Ureter (tissue), 1 donor: ENCODE measurements around the gene PRDX3. TPM values are rescaled to one million over a fixed set of nuclear protein-coding genes. Genes with fewer than 3 reads are reported as not detected.
"Not testable (repeated sequence)": the region's sequence is repeated elsewhere in the genome, so short reads cannot be mapped to it uniquely, and the experiment has no call there.

Experiments used
- DNase-seq: peaks from one replicate; pipeline ENCODE4 v3.0.0-alpha.2; 2020; ENCODE audit warnings: low spot score
- total RNA-seq: library from RNA; stranded (reverse); gene quantifications from one replicate; pipeline ENCODE4 v1.2.4, GENCODE V29; 2023
- donor health status: DM: yes; HTN: yes; CAD: no.

PRDX3 gene
- total RNA-seq, 1 donor from 2014 or later, result 95.0 TPM

DNA sequence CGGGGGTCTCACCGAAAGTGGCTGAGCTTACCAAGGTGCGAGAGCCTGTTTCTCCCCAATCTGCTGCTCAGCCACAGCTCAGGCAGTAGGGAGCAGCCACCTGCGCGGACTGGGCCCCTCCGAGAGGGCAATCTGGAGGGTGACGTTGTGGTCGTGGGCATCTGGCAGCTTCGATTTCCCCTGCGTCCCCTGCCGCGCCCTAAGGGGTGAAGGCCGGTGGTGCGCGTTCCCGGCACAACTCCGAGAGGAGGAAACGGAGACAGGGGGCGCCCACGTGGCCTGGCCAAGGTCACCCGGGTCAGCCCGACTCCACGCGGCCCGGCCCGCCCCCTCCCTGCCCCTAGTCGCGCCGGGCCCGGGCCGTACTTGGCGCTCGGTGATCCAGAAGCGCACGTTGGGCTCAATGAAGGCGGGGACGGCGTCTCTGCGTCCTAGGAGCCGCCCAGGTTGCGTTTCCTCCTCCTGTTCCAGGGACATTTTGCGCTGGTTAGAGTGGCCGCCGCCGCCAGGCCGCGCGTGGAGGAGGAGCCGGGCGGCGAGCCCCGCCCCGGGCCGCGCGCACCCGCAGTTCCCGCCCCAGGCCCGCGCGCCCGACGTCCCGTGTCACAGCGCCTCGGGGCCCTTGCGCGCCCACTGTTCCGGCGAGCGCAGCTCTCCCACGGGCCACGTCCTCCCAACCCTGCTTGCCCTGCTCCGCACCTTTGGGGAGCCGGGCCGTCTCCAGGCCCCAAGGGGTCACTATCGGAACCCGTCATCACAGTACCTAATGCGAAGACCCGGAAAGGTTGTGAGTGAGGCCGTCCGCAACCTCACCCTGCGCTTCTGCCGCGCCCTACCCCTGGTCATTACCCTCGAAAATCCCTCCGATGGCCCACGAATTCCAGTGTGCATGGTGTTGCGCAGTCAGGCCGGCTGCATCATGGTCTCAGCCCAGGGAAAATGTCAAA lies 13.2 kb downstream of the PRDX3 start, which contains the start of gene SFXN4:
TSS of gene SFXN4 (minus strand) at position 544 of the 947 bp plus-strand sequence. CDS start at position 477, 67 bp downstream.
- peak; percentile 80 for DNase-seq

DNA sequence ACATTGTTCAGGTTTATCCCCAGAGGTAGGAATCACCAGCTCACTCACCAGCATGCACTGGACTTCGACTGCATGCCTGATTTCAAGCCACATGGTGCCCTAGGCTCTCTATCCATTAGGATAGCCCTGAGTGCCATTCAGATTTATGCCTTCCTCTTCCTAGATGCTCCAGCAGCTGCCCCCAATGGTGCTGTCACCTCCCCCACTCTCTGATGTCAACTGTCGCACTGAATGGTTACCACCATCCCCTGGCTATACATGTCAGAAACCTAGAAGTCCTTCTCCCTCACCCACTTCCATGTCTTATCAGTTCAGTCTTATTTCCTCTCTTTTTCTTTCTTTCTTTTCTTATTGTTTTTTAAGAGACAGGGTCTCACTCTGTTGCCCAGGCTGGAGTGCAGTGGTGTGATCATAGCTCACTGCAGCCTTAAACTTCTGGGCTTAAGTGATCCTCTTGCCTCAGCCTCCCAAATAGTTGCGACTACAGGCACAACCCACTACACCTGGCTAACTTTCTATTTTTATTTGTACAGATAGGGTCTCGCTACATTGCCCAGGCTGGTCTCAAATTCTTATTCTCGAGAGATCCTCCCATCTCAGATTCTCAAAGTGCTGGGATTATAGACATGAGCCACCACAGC lies 16.0 kb downstream of the PRDX3 start:
- no peak for DNase-seq

DNA sequence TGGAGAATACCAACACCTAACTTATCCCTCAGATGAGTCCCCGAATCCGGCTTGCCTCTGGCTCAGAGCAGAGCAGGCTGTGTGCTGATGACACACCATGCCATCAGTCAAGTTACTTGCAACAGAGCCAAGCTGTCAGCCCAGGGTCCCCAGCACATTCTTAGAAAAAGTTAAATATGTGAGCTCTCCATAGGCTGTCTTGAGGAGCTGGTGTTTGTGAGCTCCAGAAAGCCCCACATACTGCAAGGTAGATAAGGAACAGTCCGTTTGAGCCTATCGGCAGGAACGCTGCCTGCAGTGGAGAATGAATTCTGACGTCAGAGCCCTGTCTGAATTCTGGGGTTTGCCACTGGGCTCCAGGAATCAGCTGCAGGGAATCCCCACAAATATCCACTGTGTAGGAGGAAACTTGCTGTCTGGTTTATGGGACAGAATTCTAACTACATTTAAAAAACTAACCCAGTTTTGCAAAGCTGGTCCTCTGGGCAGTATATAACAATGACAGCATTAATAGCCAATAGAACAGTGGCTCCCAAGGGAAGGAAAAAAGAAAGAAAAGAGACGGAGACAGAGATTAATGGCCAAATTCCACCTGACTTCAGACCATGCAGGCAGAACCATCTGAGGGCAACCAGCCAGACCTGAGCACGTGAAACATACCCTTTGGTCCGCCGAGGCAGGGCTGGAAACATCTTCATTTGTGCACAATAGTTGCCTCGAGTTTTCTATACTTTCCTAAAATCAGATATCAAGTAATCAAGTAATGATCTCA lies 16.7 kb downstream of the PRDX3 start:
- DNase-seq, result no peak

DNA sequence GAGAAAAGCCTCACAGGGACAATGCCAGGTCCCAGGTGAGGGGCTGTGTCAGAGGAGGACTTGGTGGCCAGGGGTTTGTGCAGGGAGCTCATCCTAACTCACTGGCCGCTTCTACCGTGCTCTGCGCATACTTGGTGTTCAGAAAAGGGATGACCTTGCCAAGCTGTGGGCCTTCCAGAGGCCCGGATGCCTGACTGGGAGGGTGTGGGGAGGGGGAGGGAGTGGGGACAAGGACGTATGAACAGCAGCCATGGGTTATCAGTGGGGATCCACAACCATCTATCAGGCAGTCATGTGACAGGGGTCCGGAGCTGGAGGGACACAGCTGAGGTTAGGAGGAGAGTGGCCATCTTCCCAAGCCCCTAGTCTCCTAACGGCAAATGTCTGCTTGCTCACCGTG lies 19.3 kb downstream of the PRDX3 start:
- DNase-seq, result no peak

DNA sequence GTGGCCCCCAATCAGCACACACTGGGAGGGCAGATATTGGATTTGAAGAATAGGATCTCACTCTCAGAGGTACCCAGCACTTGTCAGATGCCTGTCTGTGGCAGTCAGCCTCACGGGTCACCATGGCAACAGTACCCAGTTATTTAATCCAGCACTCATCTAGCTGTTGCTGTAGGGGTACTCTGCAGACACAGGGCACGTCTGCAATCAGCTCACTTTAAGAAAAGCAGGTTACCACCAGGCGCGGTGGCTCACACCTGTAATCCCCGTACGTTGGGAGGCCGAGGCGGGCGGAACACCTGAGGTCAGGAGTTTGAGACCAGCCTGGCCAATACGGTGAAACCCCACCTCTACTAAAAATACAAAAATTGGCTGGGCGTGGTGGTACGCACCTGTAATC lies 25.0 kb downstream of the PRDX3 start:
- DNase-seq, result no peak

DNA sequence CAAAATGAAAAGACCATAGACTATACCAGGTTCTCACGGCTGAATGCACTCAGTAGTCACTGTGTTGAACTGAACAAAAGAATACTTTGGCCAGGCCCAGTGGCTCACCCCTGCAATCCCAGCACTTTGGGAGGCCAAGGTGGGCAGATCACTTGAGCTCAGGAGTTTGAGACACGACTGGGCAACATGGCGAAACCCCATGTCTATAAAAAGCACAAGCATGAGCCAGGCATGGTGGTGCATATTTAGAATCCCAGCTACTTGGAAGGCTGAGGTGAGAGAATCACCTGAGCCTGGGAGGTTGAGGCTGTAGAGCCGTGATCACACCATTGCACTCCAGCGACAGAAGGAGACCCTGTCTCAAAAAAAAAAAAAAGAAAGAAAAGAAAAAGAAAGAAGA lies 25.6 kb downstream of the PRDX3 start:
- no peak for DNase-seq

DNA sequence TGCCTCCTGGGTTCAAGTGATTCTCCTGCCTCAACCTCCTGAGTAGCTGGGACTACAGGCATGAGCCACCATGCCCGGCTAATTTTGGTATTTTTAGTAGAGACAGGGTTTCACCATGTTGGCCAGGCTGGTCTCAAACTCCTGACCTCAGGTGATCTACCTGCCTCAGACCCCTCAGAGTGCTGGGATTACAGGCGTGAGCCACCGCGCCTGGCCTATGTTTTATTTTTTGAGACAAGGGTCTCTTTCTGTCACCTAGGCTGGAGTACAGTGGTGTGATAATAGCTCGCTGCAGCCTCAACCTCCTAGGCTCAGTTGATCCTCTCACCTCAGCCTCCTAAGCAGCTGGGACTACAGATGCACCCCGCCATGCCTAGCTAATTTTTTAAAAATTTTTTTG lies 27.0 kb downstream of the PRDX3 start:
- DNase-seq, result not testable (repeated sequence)

DNA sequence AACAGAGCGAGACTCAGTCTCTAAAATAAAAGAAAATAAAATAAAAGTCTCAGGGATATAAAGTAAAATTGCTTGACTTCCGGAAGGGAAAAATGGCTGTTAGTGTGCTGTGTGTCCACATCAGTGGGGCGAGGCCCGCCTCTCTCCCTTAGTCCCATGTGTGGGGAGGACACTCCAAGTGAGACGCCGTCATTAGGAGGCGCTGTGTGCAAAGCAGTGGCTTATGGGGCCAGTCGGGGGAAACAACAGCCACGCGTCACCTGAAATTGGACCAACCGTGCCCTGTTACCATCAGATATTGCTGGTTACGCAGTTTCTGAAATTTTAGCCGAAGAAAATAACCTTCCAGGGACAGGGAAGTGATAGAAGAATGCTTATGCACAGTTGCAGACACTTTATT lies 28.9 kb downstream of the PRDX3 start:
- no peak for DNase-seq

DNA sequence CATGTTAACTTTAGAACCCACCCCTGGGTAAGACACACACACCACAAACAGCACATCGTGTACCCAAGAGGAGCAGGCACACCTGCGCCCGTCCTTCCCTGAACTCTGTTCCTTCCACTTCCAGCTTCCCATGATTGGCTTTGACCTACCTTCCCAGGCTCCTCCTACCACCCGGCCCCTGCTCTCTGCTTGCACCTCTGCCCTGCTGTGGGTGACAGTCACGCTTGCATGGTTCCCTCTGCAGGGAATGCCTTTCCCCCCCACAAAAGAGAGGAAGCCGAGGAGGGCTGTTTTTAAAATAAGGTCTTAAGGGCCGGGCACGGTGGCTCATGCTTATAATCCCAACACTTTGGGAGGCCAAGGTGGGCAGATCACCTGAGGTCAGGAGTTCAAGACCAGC lies 29.5 kb downstream of the PRDX3 start:
- DNase-seq, result no peak

DNA sequence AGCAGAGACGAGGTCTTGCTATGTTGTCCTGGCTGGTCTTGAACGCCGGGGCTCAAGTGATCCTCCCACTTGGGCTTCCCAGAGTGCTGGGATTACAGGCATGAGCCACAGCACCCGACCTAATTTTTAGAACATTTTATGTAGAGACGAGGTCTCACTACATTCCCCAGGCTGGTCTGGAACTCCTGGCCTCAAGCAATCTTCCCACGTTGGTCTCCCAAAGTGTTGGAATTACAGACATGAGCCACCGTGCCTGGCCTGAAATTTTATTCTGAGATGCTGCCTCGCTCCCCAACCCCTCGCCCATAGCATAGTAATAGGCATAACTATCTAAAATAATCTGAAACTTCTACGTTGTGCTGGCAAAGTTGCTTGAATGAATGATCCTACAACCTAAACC lies 35.0 kb downstream of the PRDX3 start:
- DNase-seq, result no peak

DNA sequence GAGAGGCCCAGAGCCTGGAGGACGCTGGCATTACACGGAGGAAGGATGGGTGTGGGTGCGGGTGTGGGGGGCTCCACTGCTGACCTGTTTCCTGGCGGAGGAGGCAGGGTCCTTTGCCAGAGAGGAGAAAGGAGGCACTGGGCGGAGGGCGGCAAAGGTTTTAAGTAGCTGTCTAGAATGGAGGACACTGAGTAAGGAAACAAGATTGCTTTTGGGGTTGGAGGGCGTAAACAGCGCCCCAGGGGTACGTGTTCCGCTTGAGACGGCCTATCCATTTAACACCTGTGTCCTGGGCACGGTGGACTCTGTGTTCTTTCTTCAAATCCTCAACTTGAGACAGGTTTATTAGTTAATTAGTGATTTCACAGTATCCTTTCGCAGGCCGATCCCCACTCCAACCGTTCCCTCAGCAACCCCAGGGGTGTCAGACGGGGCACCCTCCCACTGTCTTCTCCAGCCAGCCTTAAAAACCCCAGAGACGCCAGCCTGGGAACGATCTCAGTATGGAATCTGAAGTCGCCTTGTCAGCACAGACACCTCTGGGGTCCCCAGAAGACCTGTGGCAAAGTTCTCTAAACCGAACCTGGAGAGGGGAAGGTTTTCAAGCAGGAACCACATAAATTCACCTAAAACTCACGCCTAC lies 37.9 kb downstream of the PRDX3 start:
- DNase-seq, result no peak

DNA sequence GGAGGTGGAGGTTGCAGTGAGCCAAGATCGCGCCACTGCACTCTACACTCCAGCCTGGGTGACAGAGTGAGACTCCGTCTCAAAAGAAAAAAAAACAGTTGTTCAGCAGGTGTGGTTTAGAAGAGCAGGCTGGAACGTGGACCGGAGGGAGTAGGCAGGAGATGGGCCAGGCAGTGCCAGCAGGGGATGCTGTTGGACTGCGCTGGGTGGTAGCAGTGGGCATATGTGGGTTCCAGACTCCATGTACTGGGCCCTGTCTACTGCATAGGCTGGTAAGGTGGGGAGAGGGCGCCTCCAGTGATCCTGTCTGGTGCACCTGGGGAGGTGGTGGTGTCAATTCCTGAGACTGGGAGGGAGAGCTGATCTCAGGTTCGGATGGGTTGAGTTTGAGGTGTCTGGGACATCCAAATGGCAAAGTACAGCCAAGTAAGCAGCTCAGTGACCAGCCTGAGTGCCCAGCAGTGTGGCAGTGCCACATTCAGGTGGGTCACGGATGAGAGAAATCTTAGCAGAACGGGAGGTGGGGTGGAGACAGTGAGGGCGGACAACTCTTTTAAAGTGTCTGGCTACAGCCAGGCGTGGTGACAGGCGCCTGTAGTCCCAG lies 39.0 kb downstream of the PRDX3 start:
- no peak for DNase-seq

DNA sequence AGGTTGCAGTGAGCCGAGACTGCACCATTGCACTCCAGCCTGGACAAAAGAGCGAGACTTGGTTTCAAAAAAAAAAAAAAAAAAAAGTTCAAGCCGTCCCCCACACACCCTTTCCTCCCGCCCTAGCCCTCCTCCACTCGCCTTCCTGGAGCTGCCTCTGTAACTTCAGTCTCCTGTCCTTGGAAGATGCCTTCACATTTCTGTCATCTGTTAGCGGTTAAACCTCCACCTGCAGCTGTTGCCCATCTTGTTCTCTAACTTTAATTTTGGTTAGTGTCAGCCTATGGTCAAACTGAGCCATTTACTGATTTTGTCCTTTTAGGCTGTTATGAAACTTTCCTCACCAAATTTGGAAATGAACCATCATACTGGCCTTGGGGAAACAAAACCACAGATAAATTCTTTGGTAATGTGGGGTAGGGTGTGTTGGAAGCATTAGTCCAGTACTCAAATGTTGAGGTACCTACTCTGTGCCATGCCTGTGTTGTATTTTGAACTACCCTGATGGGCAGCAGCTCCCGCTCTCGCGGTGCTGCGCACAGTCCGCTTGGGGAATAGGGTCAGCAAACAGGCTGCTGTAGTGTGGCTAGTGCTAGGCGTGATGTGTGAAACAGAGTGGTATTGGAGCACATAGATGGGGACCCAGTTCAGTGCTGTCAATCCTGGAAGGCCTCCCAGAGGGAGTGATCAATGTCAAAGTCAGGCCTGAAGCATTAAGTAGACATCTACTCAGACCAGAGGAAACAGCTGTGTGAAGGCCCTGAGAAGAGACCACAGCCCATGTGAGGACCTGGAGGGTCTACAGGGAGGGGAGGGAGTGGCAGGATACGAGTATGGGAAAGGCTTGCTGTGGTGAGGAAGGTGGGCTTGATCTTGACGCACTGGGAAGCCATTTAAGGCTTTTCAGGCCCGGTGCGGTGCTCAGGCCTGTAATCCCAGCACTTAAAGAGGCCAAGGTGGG lies 40.0 kb downstream of the PRDX3 start:
- no peak for DNase-seq

DNA sequence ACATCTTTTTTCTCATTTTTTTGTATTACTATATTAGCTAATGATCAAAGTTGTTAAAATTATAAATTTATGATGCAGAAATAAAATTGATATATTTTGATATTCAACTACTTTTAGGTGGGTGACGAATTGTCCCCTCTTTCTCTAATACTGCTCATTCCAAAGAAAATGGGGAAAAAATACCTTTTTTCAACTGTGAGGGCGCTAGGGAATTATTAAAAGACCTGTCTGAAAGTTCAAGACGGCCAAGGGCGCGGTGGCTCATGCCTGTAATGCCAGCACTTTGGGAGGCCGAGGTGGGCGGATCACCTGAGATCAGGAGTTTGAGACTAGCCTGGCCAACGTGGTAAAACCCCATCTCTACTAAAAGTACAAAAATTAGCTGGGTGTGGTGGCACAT lies 40.7 kb downstream of the PRDX3 start:
- DNase-seq, result not testable (repeated sequence)

DNA sequence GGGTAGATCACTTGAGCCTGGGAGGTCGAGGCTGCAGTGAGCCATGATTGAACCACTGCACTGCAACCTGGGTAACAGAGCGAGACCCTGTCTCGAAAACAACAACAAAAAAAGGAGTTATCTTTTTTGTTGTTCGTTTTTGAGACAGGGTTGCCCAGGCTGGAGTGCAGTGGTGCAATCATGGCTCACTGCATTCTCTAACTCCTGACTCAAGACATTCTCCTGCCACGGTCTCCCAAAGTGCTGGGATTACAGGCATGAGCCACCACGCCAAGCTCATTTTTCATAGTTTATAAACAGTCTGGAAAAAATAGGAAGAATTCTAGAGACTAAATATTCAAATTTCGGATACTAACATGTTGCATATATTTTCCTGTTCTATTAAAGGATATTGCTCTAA lies 42.5 kb downstream of the PRDX3 start:
- no peak for DNase-seq

DNA sequence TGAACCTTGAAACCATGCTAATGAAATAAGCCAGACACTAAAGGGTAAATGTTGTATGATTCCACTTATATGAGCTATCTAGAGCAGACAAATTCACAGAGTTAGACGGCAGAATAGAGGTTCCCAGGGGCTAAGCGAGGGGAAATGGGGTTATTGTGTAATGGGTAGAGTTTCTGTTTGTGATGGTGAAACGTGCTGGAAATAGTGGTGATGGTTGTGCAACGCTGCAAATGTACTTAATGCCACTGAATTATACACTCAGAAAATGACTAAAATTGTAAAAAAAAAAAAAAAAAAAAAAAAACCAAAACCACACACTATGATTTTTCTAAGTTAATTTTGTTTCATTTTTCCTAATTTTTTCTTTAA lies 43.1 kb downstream of the PRDX3 start:
- DNase-seq, result no peak

DNA sequence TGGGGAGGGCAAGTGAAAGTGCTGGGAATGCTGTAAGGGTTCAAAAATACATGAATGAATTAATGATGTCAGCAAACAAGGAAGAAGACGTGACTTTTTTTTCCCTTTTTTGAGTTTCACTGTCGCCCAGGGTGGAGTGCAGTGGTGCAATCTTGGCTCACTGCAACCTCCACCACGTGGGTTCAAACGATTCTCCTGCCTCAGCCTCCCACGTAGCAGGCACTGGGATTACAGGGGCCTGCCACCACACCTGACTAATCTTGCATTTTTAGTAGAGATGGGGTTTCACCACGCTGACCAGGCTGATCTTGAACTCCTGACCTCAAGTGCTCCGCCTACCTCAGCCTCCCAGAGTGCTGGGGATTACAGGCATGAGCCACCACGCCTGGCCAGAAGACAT lies 44.7 kb downstream of the PRDX3 start:
- no peak for DNase-seq

DNA sequence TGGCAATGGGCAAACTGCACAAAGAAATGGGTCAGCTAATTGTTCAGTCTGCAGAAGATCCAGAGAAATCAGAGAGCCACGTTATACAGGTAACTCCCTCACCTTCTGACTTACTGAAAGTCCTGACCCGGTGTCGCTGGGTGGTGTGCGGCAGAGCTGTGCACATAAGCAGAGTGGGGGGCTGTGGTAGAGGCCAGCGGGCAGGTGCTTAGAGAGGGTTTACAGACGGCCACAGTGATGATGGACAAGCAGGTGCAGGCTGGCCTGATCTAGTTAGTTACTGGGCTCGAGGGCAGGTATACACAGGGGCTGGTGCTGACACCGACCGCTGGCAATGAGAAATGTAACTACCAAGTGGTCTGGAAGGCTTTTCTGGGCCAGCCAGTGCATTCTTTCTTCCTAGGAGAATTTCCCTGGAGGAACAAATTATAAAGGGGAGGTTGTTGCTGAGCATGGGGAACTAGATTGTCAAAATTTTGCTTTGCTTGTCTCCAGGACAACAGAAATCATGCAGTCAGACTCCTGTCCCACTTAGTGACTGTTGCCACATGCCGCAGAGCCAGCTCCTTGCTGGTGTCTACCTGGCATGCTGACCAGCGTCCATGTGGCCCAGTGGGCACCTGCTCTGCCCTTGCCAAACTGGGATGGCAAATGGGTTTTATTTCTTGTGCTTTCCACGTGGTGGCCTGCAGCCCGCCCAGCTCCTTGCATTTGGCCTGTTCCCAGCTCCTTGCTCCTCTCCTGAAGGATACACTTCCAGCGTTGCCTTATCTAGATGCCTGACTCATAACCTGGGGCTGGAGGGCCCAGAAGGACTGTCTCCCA lies 45.9 kb downstream of the PRDX3 start:
- DNase-seq, result no peak

DNA sequence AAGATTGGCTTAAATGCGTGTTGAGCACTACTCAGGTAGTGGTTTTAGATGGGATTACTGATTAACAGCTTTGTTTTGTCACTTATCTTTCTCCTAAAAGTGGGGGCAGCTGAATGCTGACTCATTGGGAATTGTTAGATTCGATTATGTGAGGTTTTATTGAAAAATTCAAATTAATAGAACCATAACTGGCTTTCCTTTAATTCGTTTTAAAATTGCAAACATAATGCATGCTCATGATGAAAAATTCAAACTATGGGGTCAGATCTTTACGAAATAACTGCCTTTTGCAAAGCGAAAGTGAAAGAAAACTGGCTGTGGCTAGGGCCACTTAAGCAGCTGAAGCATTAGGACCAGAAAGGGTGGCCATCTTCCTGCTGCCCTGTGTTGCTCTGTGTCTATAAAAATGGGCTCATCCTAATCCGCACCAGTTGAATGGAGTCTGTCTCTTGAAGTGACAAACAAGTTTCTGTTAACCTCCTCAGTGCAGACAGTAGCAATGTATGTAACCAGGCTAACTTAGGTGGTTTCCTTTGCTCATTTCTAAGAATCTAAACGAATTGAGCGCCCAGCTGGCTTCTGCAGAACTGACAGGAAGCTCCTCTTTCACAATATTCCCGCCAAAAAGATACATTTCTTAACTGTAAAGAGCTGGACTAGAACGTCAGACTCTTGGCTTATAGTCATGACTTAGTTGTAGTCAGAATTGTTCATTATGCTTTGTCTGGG lies 46.9 kb downstream of the PRDX3 start:
- DNase-seq, result no peak
